GM19023 (cell line): ENCODE measurements around the gene CHST7.
A peak's percentile ranks its signal among the peaks of the same experiment; 100 is the strongest.

Source experiments
- ATAC-seq: cut with Tn5 transposase; IDR thresholded peaks from one replicate; pipeline ENCODE4 v1.9.1; 2021; ENCODE audit warnings: mild to moderate bottlenecking, moderate library complexity; ENCODE audit not compliant: unreplicated experiment

CHST7 gene

DNA sequence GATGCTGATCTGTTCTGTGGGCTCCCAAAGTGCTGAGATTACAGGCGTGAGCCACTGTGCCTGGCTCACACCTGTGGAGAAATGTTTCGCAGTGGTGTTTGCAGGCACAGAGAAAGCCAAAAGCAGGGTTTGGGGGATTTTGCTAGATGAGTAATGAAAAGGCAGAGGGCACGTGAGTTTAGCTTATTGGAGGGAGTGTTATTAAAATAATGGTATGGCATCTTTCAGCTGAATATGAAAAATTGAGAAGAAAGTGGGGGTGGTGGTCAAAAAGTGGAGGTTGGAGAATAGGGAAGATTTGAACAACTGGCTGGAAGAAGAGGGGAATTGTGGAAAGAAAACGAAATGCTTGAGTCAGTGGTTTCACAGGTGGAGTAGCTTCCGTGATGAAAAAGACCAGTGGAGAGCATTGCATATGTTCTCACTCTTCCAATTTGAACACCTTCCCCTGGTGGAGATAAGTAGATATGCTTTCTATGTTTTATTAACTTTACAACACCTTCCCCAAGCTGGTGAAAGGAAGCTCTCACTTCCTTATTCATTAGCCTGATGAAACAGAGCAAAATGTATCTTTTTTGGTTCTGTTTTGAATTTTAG, 1.1 kb upstream of the CHST7 start:
- ATAC-seq: peak; percentile 16

DNA sequence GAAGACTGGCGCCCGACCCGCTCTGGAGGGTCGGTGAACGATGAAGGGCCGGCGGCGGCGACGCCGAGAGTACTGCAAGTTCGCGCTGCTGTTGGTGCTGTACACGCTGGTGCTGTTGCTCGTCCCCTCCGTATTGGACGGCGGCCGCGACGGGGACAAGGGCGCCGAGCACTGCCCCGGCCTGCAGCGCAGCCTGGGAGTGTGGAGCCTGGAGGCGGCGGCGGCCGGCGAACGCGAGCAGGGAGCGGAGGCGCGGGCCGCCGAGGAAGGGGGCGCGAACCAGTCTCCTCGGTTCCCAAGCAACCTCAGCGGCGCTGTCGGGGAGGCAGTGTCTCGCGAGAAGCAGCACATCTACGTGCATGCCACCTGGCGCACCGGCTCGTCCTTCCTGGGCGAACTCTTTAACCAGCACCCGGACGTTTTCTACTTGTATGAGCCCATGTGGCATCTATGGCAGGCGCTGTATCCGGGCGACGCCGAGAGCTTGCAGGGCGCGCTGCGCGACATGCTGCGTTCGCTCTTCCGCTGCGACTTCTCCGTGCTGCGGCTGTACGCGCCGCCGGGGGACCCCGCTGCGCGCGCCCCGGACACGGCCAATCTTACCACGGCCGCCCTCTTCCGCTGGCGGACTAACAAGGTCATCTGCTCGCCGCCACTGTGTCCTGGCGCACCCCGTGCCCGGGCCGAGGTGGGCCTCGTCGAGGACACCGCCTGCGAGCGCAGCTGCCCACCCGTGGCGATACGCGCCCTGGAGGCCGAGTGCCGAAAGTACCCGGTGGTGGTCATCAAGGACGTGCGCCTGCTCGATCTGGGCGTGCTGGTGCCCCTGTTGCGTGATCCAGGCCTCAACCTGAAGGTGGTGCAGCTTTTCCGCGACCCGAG, 568 bp downstream of the CHST7 start:
- ATAC-seq: peak; percentile 35

DNA sequence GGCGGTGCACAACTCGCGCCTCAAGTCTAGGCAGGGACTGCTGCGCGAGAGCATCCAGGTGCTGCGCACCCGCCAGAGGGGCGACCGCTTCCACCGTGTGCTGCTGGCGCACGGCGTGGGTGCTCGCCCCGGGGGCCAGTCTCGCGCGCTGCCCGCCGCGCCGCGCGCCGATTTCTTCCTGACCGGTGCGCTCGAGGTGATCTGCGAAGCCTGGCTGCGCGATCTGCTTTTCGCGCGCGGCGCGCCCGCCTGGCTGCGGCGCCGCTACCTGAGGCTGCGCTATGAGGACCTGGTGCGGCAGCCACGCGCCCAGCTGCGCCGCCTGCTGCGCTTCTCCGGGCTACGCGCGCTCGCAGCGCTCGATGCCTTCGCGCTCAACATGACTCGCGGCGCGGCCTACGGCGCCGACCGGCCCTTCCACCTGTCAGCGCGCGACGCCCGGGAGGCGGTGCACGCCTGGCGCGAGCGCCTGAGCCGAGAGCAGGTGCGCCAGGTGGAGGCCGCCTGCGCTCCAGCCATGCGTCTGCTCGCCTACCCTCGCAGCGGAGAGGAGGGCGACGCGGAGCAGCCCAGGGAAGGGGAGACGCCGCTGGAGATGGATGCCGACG, 1.3 kb downstream of the CHST7 start:
- ATAC-seq: peak; percentile 19

DNA sequence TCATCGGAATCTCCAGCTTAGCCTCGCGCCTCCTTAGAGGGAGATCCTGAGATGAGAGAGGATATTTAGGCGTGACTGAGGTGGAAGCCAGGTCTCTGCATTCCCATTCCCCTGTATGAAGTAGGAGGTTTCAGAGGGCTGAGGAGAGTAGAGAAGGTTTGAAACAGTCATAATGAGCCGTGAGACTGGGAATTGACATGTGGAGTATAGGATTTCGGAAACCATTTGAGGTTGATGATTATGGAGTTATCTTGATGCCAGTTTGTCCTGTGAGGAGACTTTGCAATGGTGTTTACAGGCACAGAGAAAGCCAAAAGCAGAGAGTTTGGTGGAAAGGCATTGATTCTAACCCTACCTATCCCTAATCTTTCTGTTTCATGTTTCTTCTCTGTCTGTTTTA, 2.0 kb downstream of the CHST7 start:
- no peak for ATAC-seq

DNA sequence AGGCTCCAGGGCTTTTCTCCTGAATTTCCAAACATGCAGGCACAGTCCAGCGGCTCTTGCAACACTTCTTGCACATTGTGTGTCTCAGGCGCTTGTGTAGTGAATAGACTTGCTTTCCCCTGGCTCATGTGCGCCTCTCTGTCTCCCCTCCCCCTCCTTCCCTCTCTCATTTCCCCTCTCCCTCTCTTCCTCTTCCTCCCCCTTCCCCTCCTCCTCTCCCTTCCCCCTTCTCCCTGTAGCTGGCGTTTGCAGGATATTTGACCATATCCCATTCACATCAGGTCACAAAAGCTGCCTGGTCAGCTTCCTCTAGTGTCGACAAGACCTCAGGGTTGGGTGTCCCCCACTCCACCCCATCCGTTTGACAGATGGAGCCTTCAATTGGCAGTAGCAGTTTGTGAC, 2.4 kb downstream of the CHST7 start:
- no peak for ATAC-seq

DNA sequence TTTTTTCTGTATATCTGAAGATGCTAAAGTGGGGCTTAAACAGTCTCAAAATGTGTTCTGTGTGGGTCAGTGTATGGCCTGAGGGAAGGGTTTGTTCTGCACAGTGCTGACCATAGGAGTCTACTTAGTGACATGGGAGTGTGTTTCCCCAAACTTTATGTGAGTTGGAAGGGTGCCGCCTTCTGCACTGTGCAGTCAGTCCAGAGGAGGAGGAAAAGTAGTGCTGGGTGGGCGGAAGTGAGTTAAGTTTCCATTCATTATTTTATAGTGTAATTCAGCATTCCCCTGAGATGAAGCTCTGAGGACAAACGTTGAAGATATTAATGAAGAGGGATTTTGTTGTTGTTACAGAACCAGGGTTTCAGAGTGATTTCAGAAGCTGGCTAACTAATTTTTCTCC, 2.9 kb downstream of the CHST7 start:
- no peak for ATAC-seq

DNA sequence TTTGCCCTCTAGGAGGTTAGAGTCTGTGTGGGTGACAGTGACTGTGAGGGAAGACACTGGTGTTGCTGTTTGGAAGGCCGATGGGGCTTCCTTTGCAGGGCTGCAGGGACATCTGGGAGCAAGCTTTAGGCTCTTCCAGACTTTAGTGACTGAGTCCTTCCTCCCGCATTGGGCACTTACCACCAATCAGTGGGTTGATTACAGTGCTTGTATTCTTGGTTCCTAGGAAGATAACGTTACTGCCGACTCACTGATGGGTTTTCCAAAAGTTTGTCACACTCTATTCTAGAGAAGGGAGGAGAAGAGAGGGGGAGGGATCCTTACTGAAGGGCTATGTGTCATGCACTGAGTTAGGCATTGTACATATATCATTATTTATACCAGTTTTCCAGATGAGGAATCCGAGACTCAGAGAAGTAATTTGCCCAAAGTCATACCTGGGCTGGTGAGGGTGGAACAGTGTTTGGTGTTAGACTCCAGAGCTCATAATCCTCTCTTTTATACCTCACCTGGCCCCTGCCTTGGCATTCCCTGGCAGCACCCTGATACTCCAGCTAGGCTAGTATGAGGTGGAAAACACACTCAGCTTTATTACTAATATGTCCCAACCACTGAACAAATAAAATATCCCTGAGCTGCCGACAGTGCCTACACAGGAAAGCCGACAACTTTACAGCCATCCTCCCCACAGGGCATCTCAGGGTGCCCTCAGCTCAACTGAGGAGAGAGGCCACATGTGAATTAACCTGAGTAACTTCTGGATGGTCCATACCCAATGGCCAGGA, 3.8 kb downstream of the CHST7 start:
- ATAC-seq: no peak

DNA sequence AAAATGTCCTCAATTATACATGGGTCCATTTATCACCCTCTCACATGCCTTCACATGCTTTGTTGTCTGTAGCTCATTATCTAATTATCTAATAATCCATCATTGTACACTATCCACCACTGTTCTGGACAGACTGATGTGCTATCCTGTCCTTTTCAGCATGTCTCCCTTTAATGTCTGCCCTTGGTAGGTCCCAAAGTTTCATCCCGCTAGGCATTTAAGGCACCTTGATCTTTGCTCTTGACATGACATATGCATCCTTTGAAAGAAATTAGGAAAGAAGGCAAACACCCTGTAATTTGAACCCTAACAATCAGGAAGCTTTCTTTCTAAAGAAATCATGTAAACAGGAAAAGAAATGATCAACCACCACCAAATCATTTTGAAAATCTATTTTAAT, 5.7 kb downstream of the CHST7 start:
- ATAC-seq: no peak

DNA sequence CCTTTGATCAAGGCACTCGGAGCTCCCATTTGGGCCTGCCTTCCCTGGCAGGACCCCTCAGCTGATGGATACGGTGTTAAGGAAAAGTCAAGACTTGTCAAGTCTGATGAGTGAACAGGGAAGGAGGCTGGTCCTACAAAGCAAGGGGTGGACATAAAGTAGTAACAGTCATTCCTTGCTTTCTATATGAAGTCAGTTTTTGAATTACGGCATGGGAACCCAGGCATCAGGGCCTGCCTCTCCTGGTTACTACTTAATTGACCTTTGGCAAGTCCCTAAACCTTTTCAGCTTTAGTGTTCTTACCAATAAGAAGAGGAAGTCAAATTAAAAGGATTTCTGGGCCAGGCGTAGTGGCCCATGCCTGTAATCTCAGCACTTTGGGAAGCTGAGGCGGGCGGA, 7.0 kb downstream of the CHST7 start:
- ATAC-seq: no peak

DNA sequence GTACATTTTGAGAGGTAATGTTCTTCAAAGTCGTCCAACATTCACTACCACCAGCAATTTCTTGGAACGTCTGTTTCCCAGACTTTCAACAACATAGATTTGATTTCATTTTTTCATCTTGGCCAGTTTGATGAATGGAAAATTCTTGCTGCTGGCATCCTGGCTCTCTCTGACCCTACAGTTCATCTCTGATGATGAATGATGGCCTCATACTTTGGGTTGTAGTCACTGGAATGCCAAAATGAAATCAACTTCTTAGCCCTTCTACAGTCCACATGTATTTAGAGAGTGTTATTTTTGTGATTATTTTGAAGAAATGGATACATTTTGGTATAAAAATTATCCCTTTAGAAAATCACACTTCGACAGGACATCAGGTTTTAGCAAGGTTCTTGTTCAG, 8.8 kb downstream of the CHST7 start:
- ATAC-seq: no peak

DNA sequence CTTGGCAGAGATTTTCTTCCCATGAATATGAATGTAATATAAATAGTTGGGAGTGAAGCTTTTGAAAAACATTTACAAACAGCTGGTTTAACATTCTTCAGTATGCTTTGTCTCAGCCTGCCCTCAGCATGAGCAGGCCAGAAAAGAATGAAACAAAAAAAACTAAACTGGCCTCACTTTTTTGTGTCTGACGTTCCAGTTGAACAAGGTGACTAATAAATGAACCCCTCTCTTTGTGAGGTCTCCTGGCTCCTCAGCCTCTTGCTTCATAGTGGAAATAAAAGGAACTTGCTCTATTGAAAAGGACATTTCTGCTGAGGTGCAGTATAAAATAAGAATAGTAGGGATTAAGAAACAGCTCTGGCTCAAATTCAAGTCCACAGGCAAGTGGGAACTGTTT, 9.4 kb downstream of the CHST7 start:
- no peak for ATAC-seq

DNA sequence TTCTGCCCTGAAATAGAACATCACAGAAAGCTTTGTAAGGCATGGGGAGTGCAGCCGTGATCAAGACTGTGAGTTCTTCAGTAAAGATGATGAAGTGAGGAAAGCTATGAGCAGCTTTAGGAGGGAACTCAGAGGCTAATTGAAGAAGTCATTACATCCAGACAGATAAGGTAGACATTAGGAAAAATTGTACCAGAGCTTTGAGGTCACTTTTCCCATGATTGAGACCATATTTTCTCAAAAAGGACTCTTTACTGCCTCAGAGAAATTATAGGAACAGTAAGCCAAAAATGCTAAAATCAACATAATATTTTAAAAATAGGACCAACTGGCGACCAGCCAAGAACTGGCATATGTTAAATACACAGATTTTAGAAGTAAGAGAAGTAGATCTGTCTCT, 11.2 kb downstream of the CHST7 start:
- no peak for ATAC-seq

DNA sequence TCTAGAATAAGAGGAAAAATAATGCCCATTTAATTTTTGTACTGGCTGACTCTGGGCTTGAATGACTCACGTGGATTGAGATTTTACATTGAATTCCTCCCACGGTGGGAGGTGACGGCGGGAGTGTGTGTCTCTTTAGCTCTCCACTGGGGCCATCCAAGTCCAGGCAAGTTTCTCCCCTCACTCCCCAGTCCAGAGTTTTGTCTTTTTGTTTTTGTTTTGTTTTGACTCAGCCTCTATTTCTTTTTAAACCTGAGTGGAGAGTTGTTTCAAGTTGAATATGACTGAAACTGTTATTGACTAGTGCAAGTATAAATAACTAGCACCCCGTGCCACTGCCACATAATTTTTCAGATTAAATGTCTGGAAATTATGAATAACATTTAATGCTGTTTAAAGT, 13.6 kb downstream of the CHST7 start:
- no peak for ATAC-seq

DNA sequence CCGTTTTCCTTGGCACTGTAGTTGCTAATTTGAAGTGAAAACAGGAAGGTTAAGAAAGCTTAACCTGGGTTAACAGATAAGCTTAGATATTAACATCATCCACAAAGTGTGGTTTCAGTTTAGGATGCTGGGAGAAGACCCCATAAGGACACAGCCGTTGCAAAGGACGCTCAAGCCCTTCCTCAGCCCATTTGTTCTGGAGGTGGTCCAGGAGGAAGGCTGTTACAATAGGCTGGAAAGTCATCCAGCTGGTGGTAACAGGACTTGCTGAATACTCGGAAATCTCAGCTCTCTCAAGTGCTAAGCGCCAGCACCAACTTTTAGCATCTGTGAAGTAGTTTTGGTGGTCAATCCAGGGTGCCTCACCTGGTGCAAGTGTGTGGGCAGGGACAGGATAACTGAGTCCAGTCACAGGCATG, 14.2 kb downstream of the CHST7 start:
- no peak for ATAC-seq

DNA sequence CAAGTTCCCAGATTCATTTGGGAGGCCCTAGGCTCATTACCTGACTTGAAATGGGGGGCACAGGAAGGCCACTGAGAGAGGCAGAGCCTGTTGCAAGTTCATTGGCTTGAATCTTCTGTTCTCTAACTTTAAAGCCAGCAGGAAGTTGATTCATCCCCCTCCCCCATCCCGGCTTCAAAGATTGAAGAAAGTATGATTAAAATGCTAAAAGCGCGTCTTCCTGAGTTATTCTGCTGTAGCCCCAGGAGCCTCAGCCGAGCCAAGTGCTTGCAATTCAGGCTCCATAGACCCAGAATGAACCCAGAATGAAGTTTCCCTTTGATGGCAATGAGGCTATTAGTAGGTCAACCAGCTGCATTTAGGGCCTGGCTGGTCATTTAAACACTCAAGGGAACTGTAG, 14.7 kb downstream of the CHST7 start:
- ATAC-seq: no peak

DNA sequence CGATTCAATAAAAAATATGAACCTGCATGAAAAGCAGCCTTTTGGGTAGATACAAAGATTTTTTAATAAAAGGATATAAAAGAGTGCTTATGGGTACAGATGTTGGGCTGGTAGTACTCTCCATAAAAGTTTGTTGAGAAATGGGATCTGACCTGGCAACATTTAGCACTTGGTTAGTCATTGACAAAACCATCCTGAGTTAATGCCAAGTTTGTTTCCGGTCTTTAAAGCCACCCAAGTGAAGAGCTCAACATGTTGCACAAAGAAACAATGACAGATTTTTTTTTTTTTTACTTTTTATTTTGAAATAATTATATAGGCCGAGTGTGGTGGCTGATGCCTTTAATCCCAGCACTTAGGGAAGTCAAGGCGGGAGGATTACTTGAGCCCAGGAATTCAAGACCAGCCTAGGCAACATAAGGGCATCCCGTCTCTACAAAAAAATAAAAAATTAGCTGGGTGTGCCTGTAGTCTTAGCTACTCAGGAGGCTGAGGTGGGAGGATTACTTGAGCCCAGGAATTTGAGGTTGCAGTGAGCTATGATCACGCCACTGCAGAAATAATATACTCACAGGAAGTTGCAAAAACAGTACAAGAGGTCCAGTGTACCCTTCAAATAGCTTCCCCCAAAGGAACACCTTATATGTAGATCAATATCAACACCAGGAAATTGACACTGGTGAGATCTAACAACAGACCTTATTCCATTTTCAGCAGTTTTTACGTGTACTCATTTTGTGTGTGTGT, 16.6 kb downstream of the CHST7 start:
- ATAC-seq: no peak

DNA sequence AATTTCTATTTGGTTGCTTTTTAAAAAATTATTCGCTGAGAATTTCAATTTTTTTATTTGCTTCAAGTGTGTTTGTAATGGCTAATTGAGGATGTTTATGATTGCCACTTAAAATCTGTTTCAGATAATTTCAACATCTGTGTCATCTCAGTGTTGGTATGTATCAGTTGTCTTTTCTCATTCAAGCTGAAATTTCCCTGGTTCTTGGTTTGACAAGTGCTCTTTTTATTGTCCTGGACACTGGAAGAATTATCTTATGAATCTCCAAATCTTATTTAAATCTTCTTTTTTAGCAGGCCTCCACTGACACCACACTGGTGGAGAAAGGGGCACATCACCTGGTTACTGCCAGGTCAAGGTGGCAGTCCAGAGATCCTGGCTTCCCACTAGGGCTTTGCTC, 21.5 kb downstream of the CHST7 start:
- ATAC-seq: no peak

DNA sequence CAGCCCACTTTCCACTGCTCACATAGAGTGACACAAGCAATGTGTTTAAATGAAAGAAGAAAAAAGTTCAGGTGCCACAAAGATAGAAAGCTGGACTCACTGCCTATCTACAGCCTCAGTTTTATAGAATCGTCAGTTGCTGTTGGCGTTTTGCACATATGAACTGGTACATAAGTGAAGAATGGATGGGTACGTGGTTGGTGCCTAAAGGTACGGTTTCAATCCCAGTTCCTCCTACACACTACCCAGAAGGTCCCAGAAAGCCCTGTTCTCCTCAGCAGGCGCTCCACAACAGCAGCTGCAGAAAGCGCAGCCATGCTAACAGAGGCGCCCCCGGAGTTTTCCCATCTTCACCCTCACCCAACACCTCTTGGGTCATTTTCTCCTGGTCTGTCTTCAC, 23.6 kb downstream of the CHST7 start:
- ATAC-seq: no peak

DNA sequence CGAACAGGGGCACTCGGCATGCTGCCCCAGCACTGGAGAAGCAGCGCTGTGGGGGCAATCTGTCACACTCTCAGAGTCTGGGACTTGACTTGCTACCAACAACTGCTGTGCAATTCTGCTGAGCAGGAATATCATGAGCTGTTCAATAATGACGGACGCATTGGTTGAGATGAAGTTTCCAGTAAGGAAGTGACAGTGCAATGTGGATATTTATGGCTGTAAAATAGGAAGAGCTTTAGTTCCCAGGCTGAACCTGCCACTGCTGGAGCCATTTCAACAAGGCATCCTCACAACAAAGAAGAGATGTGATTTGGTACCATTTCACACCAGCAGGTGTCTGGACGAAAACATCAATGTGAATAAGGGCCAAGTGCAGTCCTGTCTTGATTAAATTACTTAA, 24.2 kb downstream of the CHST7 start:
- no peak for ATAC-seq

DNA sequence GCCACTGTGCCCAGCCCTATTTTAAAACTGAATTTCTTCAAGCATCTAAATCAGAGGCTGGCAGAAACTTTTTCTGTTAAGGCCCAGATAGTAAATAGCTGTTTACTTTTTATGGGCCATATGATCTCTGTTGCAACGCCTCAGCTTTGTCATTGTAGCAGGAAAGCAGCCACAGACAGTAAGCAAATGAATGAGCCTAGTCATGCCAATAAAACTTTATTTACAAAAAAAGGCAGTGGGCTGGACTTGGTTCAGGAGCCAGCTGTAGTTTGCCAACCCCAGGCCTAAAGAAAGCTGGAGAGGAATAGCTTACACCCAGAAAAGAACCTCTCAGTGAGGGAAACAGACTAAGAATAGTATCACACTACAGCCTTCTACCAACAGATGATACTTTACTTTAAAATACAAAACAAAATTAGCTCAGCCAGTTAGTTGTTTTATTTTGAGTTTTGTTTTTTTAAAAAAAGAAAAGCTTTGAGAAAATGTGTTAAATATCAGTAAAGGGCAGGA, 25.5 kb downstream of the CHST7 start:
- ATAC-seq: no peak

DNA sequence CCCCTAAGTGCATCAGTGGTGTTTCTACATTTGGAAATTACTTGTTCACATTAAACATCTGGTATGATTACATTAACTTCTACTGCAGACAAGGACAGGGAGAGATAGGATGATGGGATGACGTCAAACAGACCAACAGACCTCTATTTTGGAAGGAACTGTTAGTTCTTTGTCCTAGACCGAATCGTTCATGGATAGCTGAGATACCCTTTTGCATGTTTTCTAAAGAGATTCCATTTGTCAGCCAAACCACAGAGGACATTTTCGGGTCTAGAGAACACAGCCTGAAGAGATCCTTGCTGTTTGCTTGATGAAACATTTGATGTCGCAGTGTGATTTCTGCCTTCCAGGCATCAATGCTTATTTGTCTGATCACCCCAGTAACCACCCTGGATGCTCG, 27.7 kb downstream of the CHST7 start:
- no peak for ATAC-seq
